GM21447 (cell line): ENCODE measurements around the gene KCNA10.

Experiments
- ATAC-seq: cut with Tn5 transposase; IDR thresholded peaks from one replicate; pipeline ENCODE4 v1.9.1; 2021; ENCODE audit not compliant: unreplicated experiment

Gene KCNA10

DNA sequence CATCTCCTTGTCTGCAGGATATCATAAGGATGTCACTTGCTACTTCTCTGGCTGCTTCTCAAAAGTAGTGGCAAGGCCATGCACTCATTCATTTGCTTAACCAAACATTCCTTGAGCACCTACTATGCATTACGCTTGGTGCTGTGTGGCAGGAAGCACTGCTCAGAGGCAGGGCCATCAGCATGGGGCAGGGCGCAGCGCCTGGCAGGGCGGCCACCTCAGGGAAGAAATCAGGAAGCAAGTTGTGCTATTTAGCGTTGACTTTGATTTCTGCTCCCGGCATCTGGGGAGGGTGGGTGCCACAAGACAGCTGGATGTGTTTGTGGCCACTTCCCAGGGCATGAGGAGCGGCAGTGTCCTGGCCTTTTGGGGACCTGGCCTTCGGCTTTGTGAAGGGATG, 40.1 kb downstream of the KCNA10 start:
- ATAC-seq, result no peak

DNA sequence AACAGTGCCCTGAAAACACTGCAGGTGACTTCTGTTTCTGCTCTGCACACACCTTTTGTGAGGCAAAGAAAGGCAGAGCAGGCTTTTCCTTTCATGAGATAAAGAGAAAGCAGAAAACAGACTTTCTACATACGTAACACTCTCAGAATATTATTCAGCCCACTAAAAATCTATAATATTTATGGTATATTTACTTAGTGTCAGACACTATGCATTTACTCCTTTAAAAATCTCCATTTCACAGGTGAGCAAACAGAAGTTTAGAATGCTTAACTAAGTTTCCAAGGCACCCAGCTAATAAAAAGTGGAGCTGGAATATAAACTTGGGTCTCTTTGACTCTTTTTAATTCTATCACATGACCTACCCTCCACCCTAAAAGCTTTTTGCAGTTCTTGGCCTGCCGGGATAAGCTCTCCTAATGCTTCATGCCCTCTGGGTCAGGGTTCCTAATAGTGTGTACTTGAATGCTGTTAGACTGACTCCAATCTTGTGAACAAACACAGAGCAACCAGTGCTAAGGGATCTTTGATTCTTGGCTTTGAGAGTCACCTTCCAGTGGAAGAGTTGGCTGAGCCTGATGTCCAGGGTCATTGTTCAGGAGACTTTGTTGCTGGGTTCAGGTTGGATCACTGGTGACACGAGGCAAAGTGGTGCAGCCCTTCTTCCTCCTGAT, 40.9 kb downstream of the KCNA10 start:
- no peak for ATAC-seq

DNA sequence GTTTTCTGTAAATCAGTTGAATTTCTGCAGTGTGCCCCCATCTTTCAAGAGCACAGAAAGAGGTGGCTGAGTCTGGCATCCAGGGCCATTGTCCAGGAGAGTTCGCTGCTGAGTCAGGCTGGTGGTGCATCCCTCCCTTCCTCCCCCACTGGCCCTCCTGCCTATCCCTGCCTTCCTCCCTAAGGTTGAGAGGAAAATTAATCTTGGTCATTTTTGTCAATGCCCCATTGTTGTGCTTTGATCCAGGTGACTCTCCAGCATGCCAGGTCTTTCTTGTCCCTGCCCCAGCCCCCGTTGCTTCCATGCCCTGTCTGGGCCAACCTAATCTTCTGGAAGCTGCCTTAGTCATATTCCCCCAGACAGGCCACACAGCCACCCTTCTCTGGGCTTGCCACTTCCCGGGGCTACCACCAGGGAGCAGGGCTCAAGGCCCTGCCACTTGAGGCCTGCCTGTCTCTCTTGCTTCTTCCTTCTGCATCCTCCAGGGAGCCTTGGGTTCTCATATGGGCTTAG, 41.5 kb downstream of the KCNA10 start:
- no peak for ATAC-seq

DNA sequence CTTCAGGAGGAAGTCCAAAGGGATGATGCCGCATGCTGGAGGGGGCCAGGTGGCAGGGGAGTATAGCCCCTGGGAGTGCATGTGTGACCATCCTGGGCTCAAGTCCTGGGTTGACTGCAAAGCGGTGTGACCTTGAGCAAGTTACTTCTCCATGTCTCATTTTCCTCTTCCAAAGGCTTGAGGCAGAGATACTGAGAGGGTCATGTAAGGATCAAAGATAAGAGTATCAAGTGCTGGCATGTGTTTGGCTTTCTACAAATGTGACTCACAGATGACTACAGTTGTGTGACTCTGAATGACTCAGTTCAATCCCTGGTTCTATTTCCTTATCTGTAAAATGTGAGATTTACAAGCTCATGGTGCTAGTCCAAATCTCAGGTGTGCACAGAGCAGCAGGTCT, 41.9 kb downstream of the KCNA10 start:
- ATAC-seq, result no peak

- no peak for ATAC-seq
Measured at GRCh38 chr1:110476028-110476765, 42.8 kb downstream of the KCNA10 start.

DNA sequence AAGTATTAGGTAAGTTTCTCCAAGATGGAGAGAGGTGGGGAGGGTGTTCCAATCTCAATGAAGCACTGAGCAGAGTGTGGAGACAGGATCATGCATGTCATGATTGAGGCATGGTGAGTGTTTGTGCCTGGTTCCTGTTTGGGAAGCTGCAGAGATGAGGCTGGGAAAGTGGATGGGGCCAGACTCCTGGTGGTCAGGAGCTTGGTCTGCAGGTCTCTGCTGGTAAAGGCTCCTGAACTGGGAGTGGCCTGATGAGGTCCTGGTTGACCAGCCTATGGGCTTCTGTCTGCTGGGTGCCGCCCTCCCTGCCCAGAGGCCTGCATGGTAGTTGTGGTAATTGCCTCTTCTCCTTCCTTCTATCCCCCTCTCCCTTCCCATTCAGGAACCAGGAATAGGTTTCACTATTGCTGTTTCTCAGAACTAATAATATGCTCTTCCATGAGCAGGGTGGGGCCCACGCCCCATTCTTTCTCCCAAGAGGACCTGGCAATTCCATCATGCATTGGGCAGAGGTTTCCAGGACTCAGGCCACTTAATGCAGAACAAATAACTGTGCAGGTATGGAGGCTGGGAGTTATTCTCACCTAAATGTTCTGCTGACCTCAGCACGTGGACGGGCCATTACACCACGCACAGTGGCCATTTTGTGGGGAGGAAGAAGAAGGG, 43.5 kb downstream of the KCNA10 start:
- no peak for ATAC-seq

DNA sequence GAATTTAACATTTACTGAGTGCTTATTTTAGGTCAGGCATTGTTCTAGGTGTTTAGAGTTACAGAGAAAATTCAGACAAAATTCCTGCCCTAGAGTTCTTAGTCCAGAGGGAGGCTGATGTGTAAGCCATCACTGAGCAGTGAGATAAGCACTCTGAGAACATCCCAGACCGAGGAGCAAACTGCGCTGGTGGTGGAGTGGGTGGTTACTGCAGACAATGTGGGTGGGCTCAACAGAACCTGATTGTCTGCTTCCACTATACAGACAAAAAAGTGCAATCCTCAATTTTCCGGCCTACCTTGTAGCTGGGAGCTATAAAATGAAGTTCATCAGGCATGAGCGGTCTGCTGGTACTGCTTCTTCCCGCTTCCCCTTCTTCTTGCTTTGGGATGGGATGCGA, 44.5 kb downstream of the KCNA10 start:
- no peak for ATAC-seq

DNA sequence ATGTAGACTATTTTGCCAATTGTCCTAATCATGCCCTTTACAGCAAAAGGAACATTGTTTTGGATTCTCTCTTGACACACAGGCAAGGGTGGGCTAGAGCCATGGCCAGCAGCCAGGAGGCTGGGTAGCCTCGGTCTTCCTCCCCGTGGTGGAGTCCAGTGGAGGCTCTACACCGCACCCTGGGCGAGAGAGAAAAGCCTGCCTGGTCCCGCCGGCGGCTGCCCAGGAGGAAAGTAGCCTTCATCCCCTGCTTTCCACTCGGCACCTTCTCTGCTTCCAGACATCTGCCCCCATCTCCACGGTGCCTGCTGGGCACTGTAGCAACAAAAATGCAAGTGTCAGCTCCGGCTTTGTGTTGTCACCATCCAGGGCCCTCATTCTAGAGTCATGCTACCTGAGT, 46.4 kb downstream of the KCNA10 start:
- no peak for ATAC-seq

- ATAC-seq, result no peak
Measured at GRCh38 chr1:110471131-110471530, 47.8 kb downstream of the KCNA10 start.
